H1 (cell line): Measurements from ENCODE around the gene SLC44A1. TPM values are rescaled to one million over a fixed set of nuclear protein-coding genes. Genes with fewer than 3 reads are reported as not detected.

Source experiments
- CTCF ChIA-PET: fragments of 300-600 bp; sonication (Branson Sonifier 250); formaldehyde crosslinking; loops from one replicate; lab custom pipeline; 2021; ENCODE audit not compliant: partially characterized antibody; lab: Charles Lee
- POLR2A ChIA-PET: fragments of 300-600 bp; sonication (Branson Sonifier 250); formaldehyde crosslinking; loops from one replicate; lab custom pipeline; 2021; ENCODE audit warnings: inconsistent platforms; ENCODE audit not compliant: partially characterized antibody; lab: Charles Lee
- DNase-seq, 2 experiments: peaks; one replicate each; pipeline versions ENCODE4 v3.0.0 to v3.0.0-alpha.2; 2010 to 2022; ENCODE audit warnings: low spot score in 2 of 2, low read depth in 1 of 2, mixed read lengths in 1 of 2
- FAIRE-seq: peaks from 2 replicates; lab custom pipeline; 2011; peaks lifted over from hg19 to GRCh38; lab: Jason Lieb, UNC
- H2AFZ ChIP-seq: 2 replicates; pipeline ENCODE4 v1.8.1; 2012; ENCODE audit warnings: low read length, inconsistent platforms
- H2AK5ac ChIP-seq: 2 replicates; pipeline ENCODE4 v1.6.1; 2013; ENCODE audit warnings: low read depth, low read length
- H2BK120ac ChIP-seq: replicated peaks from 2 replicates; pipeline ENCODE3; 2013; ENCODE audit warnings: low read depth, low read length, inconsistent platforms
- H2BK12ac ChIP-seq: 2 replicates; pipeline ENCODE4 v1.6.1; 2013; ENCODE audit warnings: low read depth, low read length
- H2BK15ac ChIP-seq: 2 replicates; pipeline ENCODE4 v1.6.1; 2013; ENCODE audit warnings: low read length
- H2BK20ac ChIP-seq: 2 replicates; pipeline ENCODE4 v1.6.1; 2013; ENCODE audit warnings: low read length
- H2BK5ac ChIP-seq: 2 replicates; pipeline ENCODE4 v1.6.1; 2013; ENCODE audit warnings: low read depth, low read length
- H3K14ac ChIP-seq: 2 replicates; pipeline ENCODE4 v1.6.1; 2013; ENCODE audit warnings: inconsistent platforms; ENCODE audit not compliant: insufficient read length
- H3K18ac ChIP-seq: 2 replicates; pipeline ENCODE4 v1.6.1; 2013; ENCODE audit warnings: low read length; ENCODE audit errors: extremely low read depth
- H3K23ac ChIP-seq: 2 replicates; pipeline ENCODE4 v1.6.1; 2013; ENCODE audit warnings: inconsistent platforms; ENCODE audit not compliant: insufficient read length
- H3K23me2 ChIP-seq: 2 replicates; pipeline ENCODE4 v1.6.1; 2013; ENCODE audit warnings: low read depth, low read length
- H3K27ac ChIP-seq: 2 replicates; pipeline ENCODE4 v1.6.1; 2011; ENCODE audit warnings: low read depth, low read length, inconsistent platforms
- H3K27me3 ChIP-seq, 4 experiments: replicated peaks in 1 of 4; 1 replicate in 1 of 4; 2 replicates in 3 of 4; pipeline versions ENCODE4 v1.6.1 to v1.8.1; 2011 to 2013; ENCODE audit warnings: low read length in 3 of 4, mild to moderate bottlenecking in 3 of 4, inconsistent platforms in 2 of 4, mixed read lengths in 2 of 4, moderate library complexity in 1 of 4; ENCODE audit not compliant: control insufficient read depth in 3 of 4, insufficient read depth in 3 of 4; ENCODE audit errors: extremely low read depth in 1 of 4
- H3K36me3 ChIP-seq, 4 experiments: 2 replicates each; pipeline versions ENCODE4 v1.6.1 to v1.8.1; 2011 to 2013; ENCODE audit warnings: mild to moderate bottlenecking in 4 of 4, low read length in 3 of 4, moderate library complexity in 2 of 4, control low read depth in 1 of 4, inconsistent platforms in 1 of 4; ENCODE audit not compliant: insufficient read depth in 4 of 4, control insufficient read depth in 2 of 4
- H3K4ac ChIP-seq: replicated peaks from 2 replicates; pipeline ENCODE3; 2013; ENCODE audit warnings: low read length, low read depth, mixed read lengths, inconsistent platforms; ENCODE audit not compliant: insufficient read length
- H3K4me1 ChIP-seq, 4 experiments: replicated peaks in 1 of 4; 1 replicate in 1 of 4; 2 replicates in 3 of 4; pipeline versions ENCODE4 v1.6.1 to v1.8.1; 2011 to 2013; ENCODE audit warnings: low read length in 3 of 4, inconsistent platforms in 2 of 4, mixed read lengths in 1 of 4; ENCODE audit not compliant: insufficient read depth in 4 of 4, control insufficient read depth in 3 of 4
- H3K4me2 ChIP-seq, 2 experiments: 2 replicates each; pipeline versions ENCODE4 v1.6.1 to v1.8.1; 2011 to 2013; ENCODE audit warnings: low read depth in 2 of 2, low read length in 2 of 2, control low read depth in 1 of 2, inconsistent platforms in 1 of 2, mild to moderate bottlenecking in 1 of 2; ENCODE audit not compliant: insufficient read depth in 1 of 2
- H3K4me3 ChIP-seq, 4 experiments: fragments of 200-600, 300-600 bp in 1 of 4; sonication (generic), shearing (Covaris generic), sonication (Bioruptor Twin) in 1 of 4; 2 replicates each; pipeline versions ENCODE4 v1.5.1 to v1.8.1; 2011 to 2016; ENCODE audit warnings: low read length in 4 of 4, low read depth in 3 of 4, control low read depth in 2 of 4, inconsistent platforms in 2 of 4, mild to moderate bottlenecking in 2 of 4, mixed read lengths in 1 of 4, moderate library complexity in 1 of 4; ENCODE audit not compliant: insufficient read depth in 2 of 4; ENCODE audit errors: extremely low read depth in 1 of 4
- H3K56ac ChIP-seq: replicated peaks from 2 replicates; pipeline ENCODE3; 2013; ENCODE audit warnings: low read depth, mild to moderate bottlenecking, mixed read lengths, low read length, inconsistent platforms; ENCODE audit not compliant: insufficient read length
- H3K79me1 ChIP-seq: 2 replicates; pipeline ENCODE4 v1.6.1; 2013; ENCODE audit warnings: low read depth, low read length, control low read depth
- H3K79me2 ChIP-seq, 2 experiments: 2 replicates each; pipeline versions ENCODE4 v1.6.1 to v1.8.1; 2012 to 2013; ENCODE audit warnings: low read length in 2 of 2, mild to moderate bottlenecking in 2 of 2, inconsistent platforms in 1 of 2; ENCODE audit not compliant: insufficient read depth in 2 of 2, control insufficient read depth in 1 of 2
- H3K9ac ChIP-seq, 4 experiments: replicated peaks in 1 of 4; 1 replicate in 1 of 4; 2 replicates in 3 of 4; pipeline versions ENCODE4 v1.6.1 to v1.8.1; 2011 to 2013; ENCODE audit warnings: low read depth in 3 of 4, low read length in 3 of 4, control low read depth in 2 of 4, mild to moderate bottlenecking in 2 of 4, moderate library complexity in 2 of 4, inconsistent platforms in 1 of 4; ENCODE audit errors: extremely low read depth in 1 of 4
- H3K9me3 ChIP-seq, 2 experiments: 2 replicates each; pipeline versions ENCODE4 v1.6.1 to v1.8.1; 2012 to 2013; ENCODE audit warnings: mild to moderate bottlenecking in 2 of 2, moderate library complexity in 2 of 2, control low read depth in 1 of 2, inconsistent platforms in 1 of 2, low read depth in 1 of 2, low read length in 1 of 2, mixed read lengths in 1 of 2; ENCODE audit not compliant: insufficient read depth in 2 of 2
- H4K20me1 ChIP-seq, 2 experiments: replicated peaks in 1 of 2; 2 replicates each; pipeline versions ENCODE3 to v1.8.1; 2011 to 2013; ENCODE audit warnings: inconsistent platforms in 2 of 2, low read length in 2 of 2, mild to moderate bottlenecking in 1 of 2; ENCODE audit not compliant: insufficient read depth in 2 of 2, control insufficient read depth in 1 of 2
- H4K5ac ChIP-seq: 2 replicates; pipeline ENCODE4 v1.6.1; 2013; ENCODE audit warnings: low read length, low read depth, mixed read lengths, inconsistent platforms; ENCODE audit not compliant: insufficient read length
- H4K8ac ChIP-seq: 2 replicates; pipeline ENCODE4 v1.8.0; 2013; ENCODE audit warnings: mild to moderate bottlenecking, moderate library complexity, low read length, inconsistent platforms; ENCODE audit not compliant: insufficient read depth; ENCODE audit errors: extremely low read depth
- H4K91ac ChIP-seq: replicated peaks from 2 replicates; pipeline ENCODE3; 2013; ENCODE audit warnings: low read length, mixed read lengths, inconsistent platforms; ENCODE audit not compliant: insufficient read length
- CBX5 ChIP-seq: fragments of 300-800, 300-1000 bp; sonication (generic); IDR thresholded peaks from 2 replicates; pipeline ENCODE4 v1.7.1; 2016; ENCODE audit warnings: antibody characterized with exemption, low read length, low read depth
- E2F6 ChIP-seq: IDR thresholded peaks from 2 replicates; pipeline ENCODE4 v1.6.1; 2012; ENCODE audit warnings: inconsistent platforms
- HDAC2 ChIP-seq, 2 experiments: fragments of 300-600 bp in 1 of 2; sonication (generic) in 1 of 2; IDR thresholded peaks; 2 replicates each; pipeline ENCODE4 v1.6.1; 2011 to 2012; ENCODE audit warnings: low read depth in 2 of 2, low read length in 2 of 2, mild to moderate bottlenecking in 2 of 2, moderate library complexity in 2 of 2, borderline replicate concordance in 1 of 2, inconsistent platforms in 1 of 2
- MAX ChIP-seq: IDR thresholded peaks from 2 replicates; pipeline ENCODE4 v1.6.1; 2012; ENCODE audit warnings: inconsistent platforms
- POLR2A ChIP-seq, 2 experiments: IDR thresholded peaks; 1 replicate in 1 of 2; 2 replicates in 1 of 2; pipeline ENCODE4 v1.6.1; 2011; ENCODE audit warnings: low read depth in 2 of 2, low read length in 2 of 2, mild to moderate bottlenecking in 2 of 2; ENCODE audit errors: control extremely low read depth in 1 of 2
- RAD21 ChIP-seq, 2 experiments: IDR thresholded peaks in 1 of 2; conservative IDR thresholded peaks in 1 of 2; 2 replicates each; pipeline ENCODE4 v1.6.1; 2011; ENCODE audit warnings: low read depth in 2 of 2, low read length in 2 of 2, improper control_type of control experiment in 1 of 2, inconsistent platforms in 1 of 2, mild to moderate bottlenecking in 1 of 2, moderate library complexity in 1 of 2
- TAF1 ChIP-seq: IDR thresholded peaks from 2 replicates; pipeline ENCODE4 v1.6.1; 2011; ENCODE audit warnings: mild to moderate bottlenecking, low read depth, low read length
- TAF7 ChIP-seq: optimal IDR thresholded peaks from 2 replicates; pipeline ENCODE3; 2011; ENCODE audit warnings: low read depth, mild to moderate bottlenecking, inconsistent platforms, low read length, moderate library complexity, borderline replicate concordance
- TBP ChIP-seq: IDR thresholded peaks from 2 replicates; pipeline ENCODE4 v1.6.1; 2011; ENCODE audit warnings: low read depth, low read length, improper control_type of control experiment
- WGBS, 2 experiments: shearing (Covaris generic) in 1 of 2; methylation state at CpG; one replicate each; pipeline versions ENCODE4 v1.1.6 to v1.1.7; 2013 to 2015; ENCODE audit warnings: low lambda C conversion rate in 2 of 2, mixed read lengths in 2 of 2, inconsistent platforms in 1 of 2, low coverage in 1 of 2, missing lambda C conversion rate in 1 of 2; ENCODE audit not compliant: insufficient replicate concordance in 2 of 2, insufficient coverage in 1 of 2, insufficient read length in 1 of 2; ENCODE audit errors: extremely low coverage in 1 of 2, missing lambda C conversion rate in 1 of 2; 5-methylcytosine and 5-hydroxymethylcytosine counted together
- polyA plus RNA-seq, 7 experiments: library from polyadenylated mRNA; depleted of rRNA in 3 of 7; stranded (reverse) in 5 of 7; unstranded in 2 of 7; fragments of >200 nt in 5 of 7; fragments of 200-250 nt in 2 of 7; gene quantifications; 1 replicate in 5 of 7; 2 replicates in 1 of 7; 4 replicates in 1 of 7; pipeline versions ENCODE4 v1.2.1 to v1.2.3, GENCODE V29; 2011 to 2013; ENCODE audit warnings: missing spikeins in 2 of 7, mixed read lengths in 2 of 7
- total RNA-seq: library from RNA; stranded (reverse); fragmentation: NEBNext Ultra II Directional; extraction: Animal tissue kit (Norgen Biotek cat#: 25700); gene quantifications from 2 replicates; pipeline ENCODE4 v1.2.1, GENCODE V29; 2021

Gene SLC44A1
- total and polyA plus RNA-seq, 2 of the 8 experiments (the other 6 are each of a cell fraction or from before 2014, with no cell fraction given), result 30.5 to 71.2 TPM

DNA sequence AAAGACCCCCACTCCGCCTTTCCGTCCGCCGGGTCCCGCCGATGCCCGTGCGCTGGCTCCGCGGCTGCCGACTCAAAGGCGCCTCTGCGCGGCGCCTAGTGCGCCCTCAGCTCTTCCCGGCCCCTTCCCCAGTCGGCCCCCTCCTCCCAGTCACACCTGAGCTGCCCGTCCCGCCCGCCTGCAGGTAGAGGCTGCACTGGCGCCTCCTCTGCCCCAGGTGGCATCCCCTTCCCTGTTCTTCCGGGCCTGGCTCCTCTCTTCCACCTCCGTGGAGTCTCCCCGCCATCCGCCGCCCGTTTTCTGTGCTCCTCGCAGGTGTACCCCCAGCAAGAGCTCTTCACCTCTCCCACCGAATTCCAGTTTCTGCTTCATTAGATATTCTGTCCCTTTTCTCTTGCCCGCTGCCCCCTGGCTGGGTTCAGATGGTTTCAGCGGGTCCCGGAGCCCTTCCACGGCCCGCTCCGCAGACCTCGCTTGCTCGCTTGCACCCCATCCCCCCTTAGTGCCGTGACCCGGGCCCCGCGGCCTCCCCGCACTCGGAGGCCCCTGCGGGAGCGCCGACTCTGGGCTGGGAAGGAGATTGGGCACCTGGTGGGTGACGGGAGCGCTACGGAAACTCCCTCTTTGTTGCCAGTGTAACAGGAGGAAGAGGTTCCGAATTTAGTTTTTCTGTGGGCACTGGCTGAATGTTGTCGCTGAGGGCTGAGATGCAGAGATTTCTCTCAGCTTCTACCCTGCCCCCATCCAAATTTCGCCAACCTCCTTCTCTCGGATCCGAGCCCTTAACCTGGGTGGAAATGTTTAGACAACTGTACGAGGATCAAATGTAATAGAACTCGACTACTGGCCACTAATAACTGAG, 809 bp downstream of the SLC44A1 start:
- DNase-seq (peak; percentile 70 to 86), FAIRE-seq (peak; percentile 19)
- H3K36me3 ChIP-seq, result no peaks in the 10 kb centered on the region
- TF ChIP-seq CBX5, result no peak
- TF ChIP-seq TBP, result peak; percentile 50
- TF ChIP-seq HDAC2 (IDR thresholded peaks at IDR 0.05; ENCODE audit: borderline replicate concordance in 1 of 2, low read depth in 2 of 2, low read length in 2 of 2), result 0 out of 4 replicates have a peak, but pooled peaks of 1 of the 2 experiments have one; percentile 70
- TF ChIP-seq POLR2A (IDR thresholded peaks at IDR 0.05; ENCODE audit: control extremely low read depth in 1 of 2, low read depth in 2 of 2, low read length in 2 of 2), result peak in 1 of 2 experiments; percentile 87; a peak in 1 of 3 replicates
- TF ChIP-seq RAD21 (IDR thresholded peaks at IDR 0.05 in 1 of 2, conservative IDR thresholded peaks at IDR 0.05 in 1 of 2; ENCODE audit: low read depth in 2 of 2, low read length in 2 of 2), result peak; percentile 68 to 71
- TF ChIP-seq E2F6, result peak; percentile 57; the same call in 1 of the 2 replicates
- TF ChIP-seq MAX, result peak; percentile 60; the same call in 1 of the 2 replicates
- TF ChIP-seq TAF7, result peak; percentile 59
- peak; percentile 76 for TF ChIP-seq TAF1

More for the DNA sequence above, 809 bp downstream of the SLC44A1 start:
- no peak overlapping the region for H3K23ac ChIP-seq
- H3K4ac ChIP-seq, result no peak overlapping the region
- H3K79me2 ChIP-seq, result peaks cover 11 to 49% of the 10 kb centered on the region in 2 experiments; a peak in 3 of 4 replicates
- H3K27me3 ChIP-seq, result no peaks in the 10 kb centered on the region
- H3K14ac ChIP-seq, result no peak overlapping the region
- H2AFZ ChIP-seq, result no peak overlapping the region
- CTCF ChIA-PET, result interaction anchor here (0.6 to 3.0 kb wide), 23 partner anchors 9 to 383 kb away, joined by 3 to 17 read pairs (median 4); partner anchors contain the start of gene ABCA1
- H2AK5ac ChIP-seq, result no peak overlapping the region
- no peak overlapping the region for H2BK120ac ChIP-seq
- peak overlapping the region; percentile 77; the same call in 1 of the 2 replicates for H4K8ac ChIP-seq
- H3K9ac ChIP-seq, result peak overlapping the region; percentile 68 to 96 (median 74)
- H3K4me3 ChIP-seq, result peak overlapping the region; percentile 70 to 84 (median 78)
- WGBS, 2 experiments, result 2% methylated on average over 54 of the region's 57 CpGs; no CpG with 5 or more reads in 1 of the 2 experiments
- H4K5ac ChIP-seq, result peak overlapping the region; percentile 67
- H2BK5ac ChIP-seq, result peak overlapping the region; percentile 60; the same call in 1 of the 2 replicates
- no peak overlapping the region for H3K18ac ChIP-seq
- H3K79me1 ChIP-seq, result no peaks in the 10 kb centered on the region
- no peak overlapping the region for H2BK20ac ChIP-seq
- H3K27ac ChIP-seq, result peak overlapping the region; percentile 89
- H4K20me1 ChIP-seq, result peaks cover 0 to 2% of the 10 kb centered on the region in 2 experiments
- H3K56ac ChIP-seq, result peak overlapping the region; percentile 33
- POLR2A ChIA-PET, result interaction anchor here (0.6 to 3.2 kb wide), 37 partner anchors 10 to 382 kb away, joined by 3 to 25 read pairs (median 4); partner anchors contain the start of gene ABCA1
- H3K4me2 ChIP-seq, result peak overlapping the region; percentile 63 to 72
- H4K91ac ChIP-seq, result peak overlapping the region; percentile 5
- H2BK12ac ChIP-seq, result no peak overlapping the region
- H2BK15ac ChIP-seq, result no peak overlapping the region
- peaks cover 0 to 33% (median 15%) of the 10 kb centered on the region in 4 experiments; a peak in 6 of 7 replicates for H3K4me1 ChIP-seq
- H3K9me3 ChIP-seq, result no peaks in the 10 kb centered on the region
- peaks cover 5% of the 10 kb centered on the region; the same call in 1 of the 2 replicates for H3K23me2 ChIP-seq
